Measurements from ENCODE around the gene OR2M5. TPM values are rescaled to one million over a fixed set of nuclear protein-coding genes. Genes with fewer than 3 reads are reported as not detected.

OR2M5 gene
- total RNA-seq, 2 experiments from 2014 or later: not detected

DNA sequence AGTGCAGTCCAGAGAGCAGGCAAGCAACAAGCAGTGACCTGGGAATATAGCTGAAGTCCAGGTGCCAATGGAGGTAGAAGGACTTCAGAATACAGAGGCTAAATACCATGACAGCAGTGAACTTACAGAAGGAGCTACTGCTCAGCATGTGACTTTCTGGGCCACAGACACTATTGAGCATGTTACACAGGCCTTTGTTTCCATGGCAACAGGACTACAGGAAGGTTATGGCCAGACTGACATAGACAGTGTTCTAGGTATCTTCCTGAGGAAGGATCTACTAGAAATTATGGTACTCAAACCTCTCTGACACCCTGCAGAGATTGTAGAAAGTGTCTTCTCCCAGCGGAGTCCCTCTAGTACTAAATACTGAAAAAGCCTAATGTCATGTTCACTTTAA, 11.0 kb downstream of the OR2M5 start:
- H3K27ac Mint-ChIP-seq: no peak overlapping the region
- ChIA-PET POLR2A (no interaction called here), CTCF (no interaction called here)
- TF ChIP-seq, protein P1, sequence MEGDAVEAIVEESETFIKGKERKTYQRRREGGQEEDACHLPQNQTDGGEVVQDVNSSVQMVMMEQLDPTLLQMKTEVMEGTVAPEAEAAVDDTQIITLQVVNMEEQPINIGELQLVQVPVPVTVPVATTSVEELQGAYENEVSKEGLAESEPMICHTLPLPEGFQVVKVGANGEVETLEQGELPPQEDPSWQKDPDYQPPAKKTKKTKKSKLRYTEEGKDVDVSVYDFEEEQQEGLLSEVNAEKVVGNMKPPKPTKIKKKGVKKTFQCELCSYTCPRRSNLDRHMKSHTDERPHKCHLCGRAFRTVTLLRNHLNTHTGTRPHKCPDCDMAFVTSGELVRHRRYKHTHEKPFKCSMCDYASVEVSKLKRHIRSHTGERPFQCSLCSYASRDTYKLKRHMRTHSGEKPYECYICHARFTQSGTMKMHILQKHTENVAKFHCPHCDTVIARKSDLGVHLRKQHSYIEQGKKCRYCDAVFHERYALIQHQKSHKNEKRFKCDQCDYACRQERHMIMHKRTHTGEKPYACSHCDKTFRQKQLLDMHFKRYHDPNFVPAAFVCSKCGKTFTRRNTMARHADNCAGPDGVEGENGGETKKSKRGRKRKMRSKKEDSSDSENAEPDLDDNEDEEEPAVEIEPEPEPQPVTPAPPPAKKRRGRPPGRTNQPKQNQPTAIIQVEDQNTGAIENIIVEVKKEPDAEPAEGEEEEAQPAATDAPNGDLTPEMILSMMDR (IDR thresholded peaks at IDR 0.05): no peak
- intact Hi-C loops (cut with micrococcal nuclease): no loop called here
- H3K9me3 Mint-ChIP-seq: no peaks in the 10 kb centered on the region
- no peaks in the 10 kb centered on the region for H3K27me3 Mint-ChIP-seq
- no peaks in the 10 kb centered on the region for H3K36me3 Mint-ChIP-seq (ENCODE audit: low read depth)
- no peaks in the 10 kb centered on the region for H3K4me1 Mint-ChIP-seq (ENCODE audit: low read depth)
- H3K4me3 Mint-ChIP-seq: no peak overlapping the region
- ATAC-seq: no peak
- DNase-seq: no peak

- DNase-seq (no peak), ATAC-seq (no peak)
- Mint-ChIP-seq H3K4me1 (ENCODE audit: low read depth) (no peaks in the 10 kb centered on the region), H3K36me3 (ENCODE audit: low read depth) (no peaks in the 10 kb centered on the region), H3K27me3 (no peaks in the 10 kb centered on the region), H3K27ac (no peak overlapping the region), H3K9me3 (no peaks in the 10 kb centered on the region), H3K4me3 (no peak overlapping the region)
- ChIA-PET CTCF (no interaction called here), POLR2A (no interaction called here)
- intact Hi-C loops (cut with micrococcal nuclease): no loop called here
- TF ChIP-seq, protein P1 (IDR thresholded peaks at IDR 0.05): no peak
Measured at GRCh38 chr1:248158758-248159157, 13.8 kb downstream of the OR2M5 start.

- ChIA-PET POLR2A (no interaction called here), CTCF (no interaction called here)
- Mint-ChIP-seq H3K36me3 (ENCODE audit: low read depth) (no peaks in the 10 kb centered on the region), H3K4me1 (ENCODE audit: low read depth) (no peaks in the 10 kb centered on the region), H3K4me3 (no peak overlapping the region), H3K27me3 (no peaks in the 10 kb centered on the region), H3K9me3 (peaks cover 2% of the 10 kb centered on the region), H3K27ac (no peak overlapping the region)
- TF ChIP-seq, protein P1 (IDR thresholded peaks at IDR 0.05): no peak
- ATAC-seq (no peak), DNase-seq (no peak)
- intact Hi-C loops (cut with micrococcal nuclease): no loop called here
Measured at GRCh38 chr1:248164031-248164430, 19.1 kb downstream of the OR2M5 start.

DNA sequence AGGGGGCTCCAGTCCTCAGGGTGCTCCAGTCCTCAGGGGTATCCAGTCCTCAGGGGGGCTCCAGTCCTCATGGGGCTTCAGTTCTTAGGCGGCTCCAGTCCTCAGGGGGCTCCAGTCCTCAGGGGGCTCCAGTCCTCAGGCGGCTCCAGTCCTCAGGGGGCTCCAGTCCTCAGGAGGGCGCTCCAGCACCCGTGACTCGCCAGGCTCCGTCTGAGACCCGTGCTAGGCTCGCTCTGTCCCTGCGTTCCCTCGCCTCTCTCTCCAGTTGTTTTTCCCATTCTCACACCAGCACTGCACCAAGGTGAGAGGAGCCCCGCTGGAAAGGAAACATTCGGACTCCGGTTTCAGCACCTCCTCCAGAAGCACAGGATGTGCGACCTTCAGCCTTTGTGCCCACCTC, 20.2 kb downstream of the OR2M5 start:
- TF ChIP-seq, protein P1 (IDR thresholded peaks at IDR 0.05): no peak
- Mint-ChIP-seq H3K36me3 (ENCODE audit: low read depth) (no peaks in the 10 kb centered on the region), H3K27ac (no peak overlapping the region), H3K4me1 (ENCODE audit: low read depth) (no peaks in the 10 kb centered on the region), H3K9me3 (peaks cover 2% of the 10 kb centered on the region), H3K27me3 (no peaks in the 10 kb centered on the region), H3K4me3 (no peak overlapping the region)
- intact Hi-C loops (cut with micrococcal nuclease): no loop called here
- ChIA-PET POLR2A (no interaction called here), CTCF (no interaction called here)
- DNase-seq: no peak
- ATAC-seq: no peak

- H3K36me3 Mint-ChIP-seq (ENCODE audit: low read depth): no peaks in the 10 kb centered on the region
- ChIA-PET CTCF (no interaction called here), POLR2A (no interaction called here)
- no peaks in the 10 kb centered on the region for H3K4me1 Mint-ChIP-seq (ENCODE audit: low read depth)
- intact Hi-C loops (cut with micrococcal nuclease): no loop called here
- H3K4me3 Mint-ChIP-seq: no peak within 1 kb of the TSS
- no peak within 1 kb of the TSS for H3K27ac Mint-ChIP-seq
- peaks cover 2% of the 10 kb centered on the region for H3K9me3 Mint-ChIP-seq
- DNase-seq (no peak), ATAC-seq (no peak)
- TF ChIP-seq, protein P1 (IDR thresholded peaks at IDR 0.05): no peak
- H3K27me3 Mint-ChIP-seq: no peaks in the 10 kb centered on the region
Measured at GRCh38 chr1:248174521-248174920, 29.6 kb downstream of the OR2M5 start, which contains the start of gene OR2M2. TSS of gene OR2M2 (plus strand) at chr1:248174821. CDS start at chr1:248179986, 5,165 bp downstream.

Measured in activated CD8-positive, alpha-beta T cell treated with anti-CD3 and anti-CD28 coated beads for 36 hours (primary cell).